Esophagus squamous epithelium (tissue), 4 donors: ENCODE data around the gene KAT7.

Experiments
- POLR2A ChIP-seq, 4 donors: fragments of 450-650 bp; IDR thresholded peaks; one replicate each; pipeline ENCODE4 v1.6.1; 2017; ENCODE audit warnings: antibody characterized with exemption in 4 of 4, mild to moderate bottlenecking in 4 of 4, moderate library complexity in 3 of 4
- TF ChIP-seq, protein P1 (sequence below), 6 experiments: fragments of 450-650 bp in 4 of 6; fragments of 200-600 bp in 2 of 6; sonication (generic) in 2 of 6; IDR thresholded peaks; one replicate each; pipeline ENCODE4 v1.5.1; 2016 to 2019; ENCODE audit warnings: antibody characterized with exemption in 6 of 6, mild to moderate bottlenecking in 4 of 6, moderate library complexity in 4 of 6

- TF ChIP-seq, protein P1, sequence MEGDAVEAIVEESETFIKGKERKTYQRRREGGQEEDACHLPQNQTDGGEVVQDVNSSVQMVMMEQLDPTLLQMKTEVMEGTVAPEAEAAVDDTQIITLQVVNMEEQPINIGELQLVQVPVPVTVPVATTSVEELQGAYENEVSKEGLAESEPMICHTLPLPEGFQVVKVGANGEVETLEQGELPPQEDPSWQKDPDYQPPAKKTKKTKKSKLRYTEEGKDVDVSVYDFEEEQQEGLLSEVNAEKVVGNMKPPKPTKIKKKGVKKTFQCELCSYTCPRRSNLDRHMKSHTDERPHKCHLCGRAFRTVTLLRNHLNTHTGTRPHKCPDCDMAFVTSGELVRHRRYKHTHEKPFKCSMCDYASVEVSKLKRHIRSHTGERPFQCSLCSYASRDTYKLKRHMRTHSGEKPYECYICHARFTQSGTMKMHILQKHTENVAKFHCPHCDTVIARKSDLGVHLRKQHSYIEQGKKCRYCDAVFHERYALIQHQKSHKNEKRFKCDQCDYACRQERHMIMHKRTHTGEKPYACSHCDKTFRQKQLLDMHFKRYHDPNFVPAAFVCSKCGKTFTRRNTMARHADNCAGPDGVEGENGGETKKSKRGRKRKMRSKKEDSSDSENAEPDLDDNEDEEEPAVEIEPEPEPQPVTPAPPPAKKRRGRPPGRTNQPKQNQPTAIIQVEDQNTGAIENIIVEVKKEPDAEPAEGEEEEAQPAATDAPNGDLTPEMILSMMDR (IDR thresholded peaks at IDR 0.05): no peak
- TF ChIP-seq POLR2A (IDR thresholded peaks at IDR 0.05): no peak
Measured at GRCh38 chr17:49764559-49765180, 23.8 kb upstream of the KAT7 start.
